ENCODE results near the gene SLC10A1. TPM values are rescaled to one million over a fixed set of nuclear protein-coding genes. Genes with fewer than 3 reads are reported as not detected.

SLC10A1 gene
- total RNA-seq (2012; rRNA removed) (not detected in 2 replicates), polyA plus RNA-seq (2012; rRNA removed) (0.03 TPM in 1 of 2 replicates, not detected in the other), Bru-seq, nascent RNA (not detected), BruChase-seq, experiment 1, labeled RNA remaining after a 6-hour chase (not detected), BruChase-seq, experiment 2, labeled RNA remaining after a 2-hour chase (not detected)
- not detected in 2 replicates for polyA plus RNA-seq (2012; cell fraction: cytosol; rRNA removed)
- not detected in 2 replicates for polyA plus RNA-seq (2012; cell fraction: nucleus; rRNA removed; ENCODE audit: low replicate concordance)
- long read RNA-seq, result 0 reads

- ATAC-seq (ENCODE audit: low read depth), result no peak; the same call in 1 of the 2 replicates
- in situ Hi-C loops (cut with MboI; ENCODE audit: low sequenced_read_pairs), result no loop called here
- no peak within 1 kb of the TSS for H3K9ac ChIP-seq (ENCODE audit: low read depth, low read length)
Observed at GRCh38 chr14:69796797-69797500, at the start of gene SLC10A1. TSS of gene SLC10A1 (minus strand) at chr14:69797241. CDS start at chr14:69797155, 86 bp downstream.

More at GRCh38 chr14:69796797-69797500, at the start of gene SLC10A1:
- Histone ChIP-seq H2AK5ac (ENCODE audit: low read depth, low read length) (no peak within 1 kb of the TSS), H3K9me3 (ENCODE audit: control insufficient read depth, insufficient read depth, low read length) (peaks cover 3% of the 10 kb centered on the region), H3K36me3 (ENCODE audit: control insufficient read depth, insufficient read depth, low read length) (no peaks in the 10 kb centered on the region), H2AFZ (replicated peaks; ENCODE audit: low read length, poor library complexity) (no peak within 1 kb of the TSS), H3K4ac (ENCODE audit: low read depth, low read length) (no peak within 1 kb of the TSS), H2AK9ac (replicated peaks; ENCODE audit: low read depth, low read length, poor library complexity) (no peak within 1 kb of the TSS), H2BK15ac (ENCODE audit: low read depth, low read length) (no peak within 1 kb of the TSS), H3K9me1 (ENCODE audit: insufficient read depth, low read length) (0 out of 2 replicates have a peak, but pooled peaks cover 2% of the 10 kb centered on the region), H3K4me1 (ENCODE audit: control insufficient read depth, insufficient read depth, low read length) (no peaks in the 10 kb centered on the region), H4K91ac (ENCODE audit: insufficient read depth, low read depth, low read length) (no peak within 1 kb of the TSS), H3K4me2 (ENCODE audit: low read depth, low read length) (no peak within 1 kb of the TSS), H2BK20ac (ENCODE audit: low read depth, low read length) (no peak within 1 kb of the TSS), H3K27ac (ENCODE audit: insufficient read depth, low read length) (no peak within 1 kb of the TSS), H3K27me3 (ENCODE audit: control insufficient read depth, insufficient read depth, low read length) (peaks cover 8% of the 10 kb centered on the region), H4K5ac (ENCODE audit: low read depth, low read length) (no peak within 1 kb of the TSS), H3K18ac (ENCODE audit: low read depth, low read length) (no peak within 1 kb of the TSS), H4K20me1 (ENCODE audit: insufficient read depth, low read length) (no peaks in the 10 kb centered on the region; the same call in 1 of the 2 replicates), H2BK5ac (ENCODE audit: low read depth, low read length, poor library complexity, severe bottlenecking) (no peak within 1 kb of the TSS), H3K23ac (ENCODE audit: low read depth, low read length) (no peak within 1 kb of the TSS), H3K14ac (replicated peaks; ENCODE audit: low read depth, low read length) (no peak within 1 kb of the TSS), H3K56ac (ENCODE audit: extremely low read depth, insufficient read depth, low read length) (no peak within 1 kb of the TSS), H3K79me1 (ENCODE audit: low read depth in 1 of 2, low read length in 2 of 2) (no peaks in the 10 kb centered on the region), H4K8ac (ENCODE audit: low read depth in 2 of 2, low read length in 2 of 2) (no peak within 1 kb of the TSS), H2BK120ac (ENCODE audit: low read depth, low read length) (no peak within 1 kb of the TSS), H3K4me3 (ENCODE audit: insufficient read depth, low read depth, low read length) (no peak within 1 kb of the TSS)
- no peak for DNase-seq
- 62% methylated on average over 3 of the region's 11 CpGs; no CpG with 5 or more reads in 1 of the 2 experiments for WGBS, 2 experiments (ENCODE audit: extremely low coverage in 2 of 2, insufficient read length in 1 of 2)
- ChIA-PET CTCF (no interaction called here), POLR2A (ENCODE audit: unreplicated experiment) (no interaction called here)
- TF ChIP-seq SMC3 (IDR thresholded peaks at IDR 0.05; ENCODE audit: low read depth, low read length) (no peak), CTCF (conservative IDR thresholded peaks at IDR 0.05; ENCODE audit: low read depth, low read length) (no peak), NFE2L2 (IDR thresholded peaks at IDR 0.05; ENCODE audit: low read depth, low read length) (no peak), BHLHE40 (IDR thresholded peaks at IDR 0.05; ENCODE audit: low read depth, low read length) (no peak), CEBPB (IDR thresholded peaks at IDR 0.05; ENCODE audit: low read depth, low read length) (no peak), RFX5 (IDR thresholded peaks at IDR 0.05; ENCODE audit: low read depth, low read length) (no peak), ELK1 (IDR thresholded peaks at IDR 0.05; ENCODE audit: borderline replicate concordance, low read depth, low read length) (no peak), USF2 (IDR thresholded peaks at IDR 0.05; ENCODE audit: low read depth, low read length) (no peak), MAZ (IDR thresholded peaks at IDR 0.05; ENCODE audit: borderline replicate concordance, low read depth, low read length) (no peak), MXI1 (IDR thresholded peaks at IDR 0.05; ENCODE audit: borderline replicate concordance, low read depth, low read length) (no peak)
- dilution Hi-C loops (cut with HindIII; ENCODE audit: low sequenced_read_pairs, unreplicated experiment) (no loop called here), intact Hi-C loops (cut with micrococcal nuclease) (no loop called here)
- no TSS peak for BruUV-seq (replicated peaks)
